DMS53 treated with DMSO at 0.1 percent for 48 hours (cell line): Measurements from ENCODE around the gene LLGL2.

Source experiments
- DNase-seq: peaks from one replicate; lab custom pipeline; 2025; ENCODE audit not compliant: unreplicated experiment; lab: John Stamatoyannopoulos, UW

The LLGL2 gene

GRCh38 chr17:75490953-75491649 is 34.4 kb upstream of the LLGL2 start:
- DNase-seq, result no peak

- no peak for DNase-seq
These were observed 33.8 kb upstream of the LLGL2 start for GRCh38 chr17:75491680-75492079.

DNA sequence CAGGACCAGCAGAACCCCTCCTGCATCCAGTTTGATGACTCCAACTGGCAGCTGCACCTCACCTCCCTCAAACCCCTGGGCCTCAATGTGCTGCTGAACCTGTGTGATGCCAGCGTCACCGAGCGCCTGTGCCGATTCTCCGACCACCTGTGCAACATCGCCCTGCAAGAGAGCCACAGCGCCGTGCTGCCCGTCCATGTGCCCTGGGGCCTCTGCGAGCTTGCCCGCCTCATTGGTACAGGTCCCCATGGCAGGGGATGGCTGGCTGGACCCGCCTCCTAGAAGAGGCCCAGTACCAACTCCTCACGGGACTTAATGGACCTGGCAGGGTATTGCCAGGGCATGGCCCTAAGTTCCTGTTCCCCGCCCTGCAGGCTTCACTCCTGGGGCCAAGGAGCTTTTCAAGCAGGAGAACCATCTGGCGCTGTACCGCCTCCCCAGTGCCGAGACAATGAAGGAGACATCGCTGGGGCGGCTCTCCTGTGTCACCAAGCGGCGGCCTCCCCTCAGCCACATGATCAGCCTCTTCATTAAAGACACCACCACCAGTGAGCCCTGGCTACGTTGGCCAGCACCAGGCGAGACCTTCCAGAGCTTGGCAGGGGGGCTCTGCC is 32.8 kb upstream of the LLGL2 start:
- no peak for DNase-seq

DNA sequence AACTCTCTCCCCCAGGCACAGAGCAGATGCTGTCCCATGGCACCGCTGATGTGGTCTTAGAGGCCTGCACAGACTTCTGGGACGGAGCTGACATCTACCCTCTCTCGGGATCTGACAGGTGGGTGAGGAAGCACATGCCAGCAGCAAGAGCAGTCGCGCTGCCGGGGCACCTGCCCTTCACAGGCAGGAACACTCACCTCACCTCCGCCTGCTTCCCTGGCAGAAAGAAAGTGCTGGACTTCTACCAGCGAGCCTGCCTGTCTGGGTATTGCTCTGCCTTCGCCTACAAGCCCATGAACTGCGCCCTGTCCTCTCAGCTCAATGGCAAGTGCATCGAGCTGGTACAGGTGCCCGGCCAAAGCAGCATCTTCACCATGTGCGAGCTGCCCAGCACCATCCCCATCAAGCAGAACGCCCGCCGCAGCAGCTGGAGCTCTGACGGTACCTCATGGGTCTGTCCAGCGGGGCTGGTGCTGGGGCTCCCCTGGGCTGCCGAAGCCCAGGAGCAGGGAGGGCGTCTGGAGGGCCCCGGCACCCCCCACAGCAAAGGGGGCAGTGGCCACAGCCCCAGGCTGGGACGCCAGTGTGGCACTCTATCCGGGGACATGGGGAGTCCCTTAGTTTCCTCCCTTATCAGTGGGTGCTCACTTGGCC is 31.9 kb upstream of the LLGL2 start:
- DNase-seq, result no peak

GRCh38 chr17:75494326-75494877 is 31.1 kb upstream of the LLGL2 start:
- DNase-seq, result no peak

DNA sequence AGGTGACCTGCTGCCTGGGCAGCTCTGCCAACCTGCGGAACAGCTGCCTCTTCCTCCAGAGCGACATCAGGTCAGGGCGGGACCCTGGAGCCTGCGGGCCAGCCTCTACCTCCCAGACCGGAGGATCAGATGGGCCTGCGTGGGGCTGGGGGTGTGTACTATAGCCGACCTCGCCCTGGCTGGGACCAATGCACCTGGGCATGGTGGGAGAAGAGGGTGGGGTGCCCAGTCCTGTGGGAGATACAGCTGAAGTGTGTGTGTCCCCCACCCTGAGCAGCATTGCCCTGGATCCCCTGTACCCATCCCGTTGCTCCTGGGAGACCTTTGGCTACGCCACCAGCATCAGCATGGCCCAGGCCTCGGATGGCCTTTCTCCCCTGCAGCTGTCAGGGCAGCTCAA is 29.5 kb upstream of the LLGL2 start:
- DNase-seq, result no peak

DNA sequence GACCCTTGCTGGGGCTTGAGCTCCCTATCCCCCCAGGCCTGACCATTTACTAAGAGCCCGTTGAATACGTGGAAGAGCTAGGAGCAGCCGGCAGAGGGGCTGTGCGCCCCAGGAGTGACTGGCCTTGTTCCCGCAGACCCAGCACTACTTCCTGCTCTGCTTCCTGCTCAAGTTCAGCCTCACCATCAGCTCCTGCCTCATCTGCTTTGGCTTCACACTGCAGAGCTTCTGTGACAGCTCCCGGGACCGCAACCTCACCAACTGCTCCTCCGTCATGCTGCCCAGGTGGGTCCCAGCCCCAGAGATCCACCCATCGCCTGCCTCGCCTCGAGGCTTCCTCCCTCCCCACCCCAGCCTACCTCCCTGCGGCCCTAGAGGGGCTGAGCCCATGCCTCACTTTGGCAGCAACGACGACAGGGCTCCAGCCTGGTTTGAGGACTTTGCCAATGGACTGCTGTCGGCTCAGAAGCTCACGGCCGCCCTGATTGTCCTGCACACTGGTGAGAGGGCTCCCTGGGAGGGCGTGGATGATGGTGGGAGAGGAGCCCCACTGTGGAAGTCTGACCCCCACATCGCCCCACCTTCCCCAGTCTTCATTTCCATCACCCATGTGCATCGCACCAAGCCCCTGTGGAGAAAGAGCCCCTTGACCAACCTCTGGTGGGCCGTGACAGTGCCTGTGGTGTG is 27.3 kb upstream of the LLGL2 start:
- DNase-seq, result no peak

- no peak for DNase-seq
These were observed 26.7 kb upstream of the LLGL2 start for GRCh38 chr17:75498726-75499213.

- DNase-seq, result no peak
These were observed 26.0 kb upstream of the LLGL2 start for GRCh38 chr17:75499313-75500022.

GRCh38 chr17:75500419-75501216 is 24.9 kb upstream of the LLGL2 start:
- no peak for DNase-seq

DNA sequence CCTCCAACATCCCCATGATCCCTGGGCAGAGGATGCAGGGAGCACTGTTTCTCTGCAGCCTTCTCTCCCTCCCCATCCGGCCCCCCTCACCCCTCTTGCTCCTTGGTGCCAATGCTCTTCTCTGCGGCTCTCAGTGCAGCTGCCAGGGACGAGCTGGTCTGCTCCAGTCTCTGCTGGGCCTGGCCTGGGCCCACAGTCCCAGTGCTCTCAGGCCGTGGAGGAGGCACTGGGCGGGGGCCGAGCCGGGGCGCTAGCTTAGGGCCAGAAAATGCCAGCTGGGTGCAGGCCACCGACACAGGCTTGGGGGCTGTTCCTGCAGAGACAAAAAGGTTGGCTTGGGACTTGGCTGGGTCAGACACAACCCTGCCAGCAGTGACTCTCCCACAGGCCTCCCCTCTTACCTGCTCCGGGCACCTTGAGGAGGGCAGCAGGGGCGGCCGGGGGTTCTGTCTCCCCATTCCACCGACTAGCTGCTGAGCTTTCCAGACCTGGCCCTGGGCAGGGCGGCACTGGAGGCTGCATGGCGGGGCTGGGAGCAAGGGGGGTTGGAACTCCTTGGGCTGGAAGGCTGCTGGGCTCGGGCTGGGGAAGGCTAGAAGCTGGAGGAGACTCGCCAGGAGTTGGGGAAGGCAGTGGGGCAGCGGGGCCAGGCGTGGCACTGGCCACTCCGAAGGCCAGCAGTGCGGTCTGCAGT is 24.0 kb upstream of the LLGL2 start:
- DNase-seq, result no peak

DNA sequence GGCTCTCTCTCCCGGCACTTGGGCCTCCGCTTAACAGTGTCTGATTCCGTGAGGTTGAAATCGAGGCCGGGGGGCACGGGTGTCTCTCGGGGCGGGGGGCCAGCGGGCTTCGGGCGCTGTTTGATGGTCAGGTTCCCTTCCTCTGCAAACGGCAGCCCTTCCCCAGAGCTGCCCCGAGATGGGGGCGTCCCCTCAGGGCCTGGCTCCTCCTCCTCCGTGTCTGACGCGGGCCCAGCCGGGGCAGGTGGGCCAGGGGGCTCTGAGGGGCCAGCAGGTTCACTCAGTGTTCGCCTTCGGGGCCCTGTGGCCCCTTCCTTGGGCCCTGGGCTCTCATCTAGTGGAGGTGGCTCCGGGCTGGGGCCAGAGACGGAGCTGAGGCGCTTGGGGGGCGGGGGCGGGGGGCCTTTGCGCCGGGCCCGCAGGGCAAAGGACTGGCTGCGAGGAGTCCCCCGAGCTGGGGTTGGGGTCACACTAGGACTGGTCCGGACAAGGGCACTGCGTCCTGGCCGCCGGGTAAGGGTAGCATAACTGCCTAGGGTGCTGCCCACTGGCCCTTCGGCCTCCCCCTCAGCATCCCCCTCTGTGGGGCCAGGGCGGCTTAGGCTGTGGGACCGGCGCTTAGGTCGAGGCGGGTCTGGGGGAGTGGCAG is 23.3 kb upstream of the LLGL2 start:
- no peak for DNase-seq

- no peak for DNase-seq
These were observed 22.7 kb upstream of the LLGL2 start for GRCh38 chr17:75502721-75503329.

DNA sequence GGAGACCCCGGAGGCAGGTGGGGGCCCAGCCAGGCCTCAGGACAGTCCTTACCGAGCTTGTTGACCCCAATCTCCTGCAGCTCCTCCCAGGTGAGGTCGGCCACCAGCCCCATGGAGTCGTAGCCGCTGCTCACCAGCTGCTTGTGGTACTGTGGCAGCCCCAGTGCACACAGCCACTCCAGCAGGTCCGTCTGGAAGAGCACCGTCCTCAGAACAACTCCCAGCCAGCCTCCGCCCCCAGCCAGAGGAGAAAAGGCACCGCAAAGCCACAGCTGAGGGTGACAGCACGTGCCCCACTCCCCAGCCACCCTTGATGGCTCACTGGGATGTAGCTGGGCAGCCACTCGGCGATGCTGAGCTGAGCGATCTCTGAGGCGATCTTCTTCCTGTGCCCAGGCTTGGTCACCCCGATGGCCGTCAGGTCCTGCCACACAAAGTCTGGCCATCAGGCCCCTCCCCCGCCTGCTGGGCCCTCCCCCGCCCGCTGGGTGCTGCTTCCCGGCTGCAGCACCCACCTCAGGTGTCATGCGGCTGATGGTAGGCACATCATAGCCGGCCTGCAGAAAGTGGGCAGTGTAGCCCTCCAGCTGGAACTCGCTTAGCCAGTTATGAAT is 22.1 kb upstream of the LLGL2 start:
- no peak for DNase-seq

GRCh38 chr17:75503976-75504346 is 21.5 kb upstream of the LLGL2 start:
- DNase-seq, result no peak

DNA sequence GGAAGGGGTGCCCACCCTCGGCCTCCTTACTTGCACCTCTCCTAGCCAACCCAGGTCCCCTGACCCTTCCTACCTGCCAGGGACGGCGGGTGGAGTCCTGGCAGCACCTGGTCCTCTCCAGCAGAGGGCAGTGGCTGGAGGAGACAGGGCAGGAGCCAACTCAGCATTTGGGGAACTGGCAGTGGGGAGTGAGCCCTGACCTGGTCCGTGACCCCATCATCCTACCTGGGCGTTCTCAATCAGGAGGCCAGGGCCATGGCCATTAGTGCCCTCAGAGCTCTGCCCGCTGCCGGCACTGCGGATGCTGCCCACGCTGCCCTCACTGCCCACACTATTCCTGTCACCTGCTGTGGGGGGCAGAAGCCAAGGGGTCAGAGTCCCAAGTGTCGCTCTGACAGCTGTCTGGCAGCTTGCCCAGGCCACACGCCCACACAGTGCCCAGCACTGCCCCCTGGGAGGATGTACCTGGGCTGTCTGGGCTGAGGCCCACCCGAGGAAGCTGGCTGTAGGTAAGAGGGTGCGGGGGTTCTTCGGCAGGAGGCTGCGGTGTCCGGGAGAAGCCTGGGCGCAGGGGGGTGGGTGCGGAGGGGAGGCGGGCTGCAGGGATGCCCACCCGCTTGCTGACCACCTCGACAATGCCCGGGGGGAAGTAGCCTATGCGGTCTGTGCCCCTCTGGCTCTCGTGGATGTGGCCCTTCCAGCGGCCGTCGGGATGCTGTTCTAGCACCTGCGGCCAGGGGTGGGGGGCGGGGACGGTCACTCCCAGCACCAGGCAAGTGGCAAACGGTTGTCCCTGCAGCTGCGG is 20.9 kb upstream of the LLGL2 start:
- peak; percentile 15 for DNase-seq

GRCh38 chr17:75505152-75505409 is 20.4 kb upstream of the LLGL2 start:
- DNase-seq, result no peak

DNA sequence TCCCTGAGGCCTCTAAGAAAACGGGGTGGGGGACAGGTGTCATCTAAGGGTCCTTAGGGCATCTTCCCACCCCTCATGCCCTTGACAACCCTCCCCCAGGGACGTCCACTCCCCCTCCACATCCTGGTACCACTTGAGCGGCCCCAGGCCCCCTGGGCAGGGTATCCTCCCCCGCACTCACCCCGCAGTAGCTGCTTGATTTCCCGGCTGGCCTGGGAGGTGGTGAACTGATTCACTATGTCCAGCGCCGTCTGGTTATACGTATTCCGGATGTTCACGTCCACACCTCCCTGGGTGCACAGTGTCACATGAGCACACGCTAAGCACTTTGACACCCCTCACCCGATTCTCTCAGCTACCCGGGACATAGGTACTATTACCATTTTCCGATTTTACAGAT is 19.9 kb upstream of the LLGL2 start:
- DNase-seq, result no peak
